HepG2 (cell line): ENCODE results near the gene RNLS. TPM values are rescaled to one million over a fixed set of nuclear protein-coding genes. Genes with fewer than 3 reads are reported as not detected.

ENCODE experiments used
- NFAT5 ChIP-seq: sonication (generic); formaldehyde crosslinking; IDR thresholded peaks from 2 replicates; pipeline ENCODE4 v1.4.0; 2020; ENCODE audit warnings: missing genetic modification reagents
- ZNF687 ChIP-seq: sonication (generic); formaldehyde crosslinking; IDR thresholded peaks from 2 replicates; pipeline ENCODE4 v1.5.1; 2020; ENCODE audit warnings: mild to moderate bottlenecking, missing genetic modification reagents, moderate library complexity
- polyA plus RNA-seq, 8 experiments: library from polyadenylated mRNA; depleted of rRNA in 3 of 8; stranded (reverse) in 7 of 8; unstranded in 1 of 8; fragments of >200 nt; fragmentation: Illumina TruSeq in 4 of 8; extraction: Trizol in 4 of 8; gene quantifications; 2 replicates each; pipeline versions ENCODE4 v1.2.1 to v1.2.3, GENCODE V29; 2011 to 2016; ENCODE audit warnings: low read depth in 4 of 8, missing spikeins in 1 of 8, mixed read lengths in 1 of 8; ENCODE audit not compliant: insufficient read depth in 1 of 8
- total RNA-seq, 5 experiments: library from RNA; depleted of rRNA; stranded (reverse); fragments of >200 nt; fragmentation: Illumina TruSeq; extraction: Trizol; gene quantifications; 2 replicates each; pipeline ENCODE4 v1.2.3, GENCODE V29; 2016; ENCODE audit warnings: low read depth in 1 of 5

The RNLS gene
- total and polyA plus RNA-seq, 2 of the 13 experiments (the other 11 are each of a cell fraction or from before 2014, with no cell fraction given) = not detected

- TF ChIP-seq NFAT5 (CRISPR knock-in tag) (no peak), ZNF687 (CRISPR knock-in tag) (no peak)
These were observed 210.9 kb downstream of the RNLS start (continued) for GRCh38 chr10:88372051-88372715.
